ENCODE data around the gene PSMB4. TPM values are rescaled to one million over a fixed set of nuclear protein-coding genes. Genes with fewer than 3 reads are reported as not detected.
A peak's percentile ranks its signal among the peaks of the same experiment; 100 is the strongest.
"Not testable (repeated sequence)": the region's sequence is repeated elsewhere in the genome, so short reads cannot be mapped to it uniquely, and the experiment has no call there.

PSMB4 gene
- polyA plus RNA-seq, 1 experiment: 483 TPM

DNA sequence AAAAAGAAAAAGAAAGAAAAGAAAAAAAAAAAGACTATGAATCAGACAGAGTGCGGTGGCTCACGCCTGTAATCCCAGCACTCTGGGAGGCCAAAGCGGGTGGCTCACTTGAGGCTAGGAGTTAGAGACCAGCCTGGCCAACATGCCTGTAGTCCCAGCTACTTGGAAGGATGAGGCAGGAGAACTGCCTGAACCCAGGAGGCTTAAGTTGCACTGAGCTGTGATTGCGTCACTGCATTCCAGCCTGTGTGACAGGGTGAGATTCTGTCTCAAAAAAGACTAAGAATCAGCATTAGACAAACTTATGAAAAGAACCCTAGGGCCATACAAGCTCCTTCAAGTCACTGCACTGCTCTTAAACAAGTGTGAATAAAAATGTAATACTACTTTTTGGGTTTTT is 16.9 kb downstream of the PSMB4 start:
- CTCF ChIA-PET: interaction anchor here (0.9 to 1.4 kb wide), 4 partner anchors 28 to 178 kb away, joined by 3 to 5 read pairs (median 4); no protein-coding TSS in a partner anchor
- TF ChIP-seq, protein P1, sequence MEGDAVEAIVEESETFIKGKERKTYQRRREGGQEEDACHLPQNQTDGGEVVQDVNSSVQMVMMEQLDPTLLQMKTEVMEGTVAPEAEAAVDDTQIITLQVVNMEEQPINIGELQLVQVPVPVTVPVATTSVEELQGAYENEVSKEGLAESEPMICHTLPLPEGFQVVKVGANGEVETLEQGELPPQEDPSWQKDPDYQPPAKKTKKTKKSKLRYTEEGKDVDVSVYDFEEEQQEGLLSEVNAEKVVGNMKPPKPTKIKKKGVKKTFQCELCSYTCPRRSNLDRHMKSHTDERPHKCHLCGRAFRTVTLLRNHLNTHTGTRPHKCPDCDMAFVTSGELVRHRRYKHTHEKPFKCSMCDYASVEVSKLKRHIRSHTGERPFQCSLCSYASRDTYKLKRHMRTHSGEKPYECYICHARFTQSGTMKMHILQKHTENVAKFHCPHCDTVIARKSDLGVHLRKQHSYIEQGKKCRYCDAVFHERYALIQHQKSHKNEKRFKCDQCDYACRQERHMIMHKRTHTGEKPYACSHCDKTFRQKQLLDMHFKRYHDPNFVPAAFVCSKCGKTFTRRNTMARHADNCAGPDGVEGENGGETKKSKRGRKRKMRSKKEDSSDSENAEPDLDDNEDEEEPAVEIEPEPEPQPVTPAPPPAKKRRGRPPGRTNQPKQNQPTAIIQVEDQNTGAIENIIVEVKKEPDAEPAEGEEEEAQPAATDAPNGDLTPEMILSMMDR (IDR thresholded peaks at IDR 0.05; ENCODE audit: low read depth, low read length): no peak
- POLR2A ChIA-PET: interaction anchor here (0.6 to 1.3 kb wide), 4 partner anchors 13 to 133 kb away, joined by 3 to 7 read pairs (median 4); partner anchors contain the start of gene PSMB4
- Histone ChIP-seq H3K27me3 (ENCODE audit: control insufficient read depth, insufficient read depth, low read length) (no peaks in the 10 kb centered on the region), H3K4me3 (ENCODE audit: low read depth, low read length) (no peak overlapping the region), H3K9me3 (ENCODE audit: control insufficient read depth, insufficient read depth, low read length) (no peaks in the 10 kb centered on the region), H3K27ac (ENCODE audit: low read depth, low read length) (peak overlapping the region; percentile 11)
- DNase-seq (ENCODE audit: low read depth, low spot score): peak; percentile 46

DNA sequence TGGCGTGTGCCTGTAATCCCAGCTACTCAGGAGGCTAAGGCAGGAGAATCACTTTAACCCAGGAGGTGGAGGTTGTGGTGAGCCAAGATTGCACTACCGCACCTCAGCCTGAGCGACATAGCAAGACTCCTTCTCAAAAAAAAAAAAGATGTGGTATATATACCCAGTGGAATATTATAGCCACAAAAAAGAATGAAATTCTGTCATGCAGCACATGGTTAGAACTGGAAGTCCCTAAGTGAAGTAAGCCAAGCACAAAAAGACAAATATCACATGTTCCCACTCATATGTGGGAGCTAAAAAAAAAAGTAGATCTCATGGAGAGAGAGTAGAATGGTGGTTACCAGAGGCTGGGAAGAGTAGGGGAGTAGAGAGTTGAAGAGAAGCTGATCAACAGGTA is 18.7 kb downstream of the PSMB4 start:
- ChIA-PET CTCF (interaction anchor here (1.7 kb wide), 1 partner anchor 77 kb away, joined by 5 read pairs; no protein-coding TSS in a partner anchor), POLR2A (interaction anchor here (0.7 kb wide), 2 partner anchors 18 to 46 kb away, joined by 3 read pairs; no protein-coding TSS in a partner anchor)
- TF ChIP-seq, protein P1 (IDR thresholded peaks at IDR 0.05; ENCODE audit: low read depth, low read length): no peak
- no peaks in the 10 kb centered on the region for H3K9me3 ChIP-seq (ENCODE audit: control insufficient read depth, insufficient read depth, low read length)
- DNase-seq (ENCODE audit: low read depth, low spot score): no peak
- no peaks in the 10 kb centered on the region for H3K27me3 ChIP-seq (ENCODE audit: control insufficient read depth, insufficient read depth, low read length)
- no peak overlapping the region for H3K4me3 ChIP-seq (ENCODE audit: low read depth, low read length)
- no peak overlapping the region for H3K27ac ChIP-seq (ENCODE audit: low read depth, low read length)

DNA sequence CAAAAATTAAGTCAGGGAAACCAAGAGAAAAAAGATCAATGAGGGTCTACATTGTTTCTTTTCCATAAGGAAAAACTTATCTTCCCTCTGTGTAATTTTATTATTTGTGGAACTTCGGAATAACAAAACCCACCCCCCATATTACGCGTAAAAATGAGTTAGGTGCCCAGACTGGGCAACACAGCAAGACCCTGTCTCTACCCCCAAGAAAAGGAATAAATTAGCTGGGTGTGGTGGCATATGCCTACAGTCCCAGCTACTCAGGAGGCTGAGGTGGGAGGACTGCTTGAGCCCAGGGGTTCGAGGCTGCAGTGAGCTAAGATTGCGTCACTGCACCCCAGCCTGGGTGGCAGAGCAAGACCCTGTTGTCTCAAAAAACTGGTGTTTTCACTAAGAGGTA is 20.4 kb downstream of the PSMB4 start:
- Histone ChIP-seq H3K9me3 (ENCODE audit: control insufficient read depth, insufficient read depth, low read length) (no peaks in the 10 kb centered on the region), H3K4me3 (ENCODE audit: low read depth, low read length) (no peak overlapping the region), H3K27me3 (ENCODE audit: control insufficient read depth, insufficient read depth, low read length) (no peaks in the 10 kb centered on the region), H3K27ac (ENCODE audit: low read depth, low read length) (no peak overlapping the region)
- no peak for DNase-seq (ENCODE audit: low read depth, low spot score)
- TF ChIP-seq, protein P1 (IDR thresholded peaks at IDR 0.05; ENCODE audit: low read depth, low read length): no peak
- POLR2A ChIA-PET: no interaction called here
- CTCF ChIA-PET: interaction anchor here (0.6 kb wide), 1 partner anchor 69 kb away, joined by 4 read pairs; no protein-coding TSS in a partner anchor

DNA sequence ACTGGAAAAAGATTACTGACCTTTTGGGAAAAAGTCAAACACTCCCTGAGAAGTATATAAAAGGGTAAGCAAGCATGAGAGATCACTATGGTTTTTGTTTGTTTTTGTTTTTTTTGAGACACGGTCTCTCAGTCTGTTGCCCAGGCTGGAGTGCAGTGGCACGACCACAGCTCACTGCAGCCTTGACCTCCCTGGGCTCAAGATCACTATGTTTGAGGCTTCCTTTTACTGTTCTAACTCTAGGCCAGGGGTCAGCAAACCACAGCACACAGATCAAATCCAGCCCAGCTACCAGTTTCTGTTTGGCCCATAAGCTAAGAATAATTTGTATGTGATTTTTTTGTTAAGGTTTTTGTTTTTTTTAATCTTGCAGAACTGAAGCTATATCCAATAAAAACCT is 25.7 kb downstream of the PSMB4 start:
- ChIA-PET POLR2A (no interaction called here), CTCF (no interaction called here)
- DNase-seq (ENCODE audit: low read depth, low spot score): no peak
- no peaks in the 10 kb centered on the region for H3K9me3 ChIP-seq (ENCODE audit: control insufficient read depth, insufficient read depth, low read length)
- H3K27me3 ChIP-seq (ENCODE audit: control insufficient read depth, insufficient read depth, low read length): no peaks in the 10 kb centered on the region
- no peak overlapping the region for H3K27ac ChIP-seq (ENCODE audit: low read depth, low read length)
- TF ChIP-seq, protein P1 (IDR thresholded peaks at IDR 0.05; ENCODE audit: low read depth, low read length): no peak
- H3K4me3 ChIP-seq (ENCODE audit: low read depth, low read length): no peak overlapping the region

DNA sequence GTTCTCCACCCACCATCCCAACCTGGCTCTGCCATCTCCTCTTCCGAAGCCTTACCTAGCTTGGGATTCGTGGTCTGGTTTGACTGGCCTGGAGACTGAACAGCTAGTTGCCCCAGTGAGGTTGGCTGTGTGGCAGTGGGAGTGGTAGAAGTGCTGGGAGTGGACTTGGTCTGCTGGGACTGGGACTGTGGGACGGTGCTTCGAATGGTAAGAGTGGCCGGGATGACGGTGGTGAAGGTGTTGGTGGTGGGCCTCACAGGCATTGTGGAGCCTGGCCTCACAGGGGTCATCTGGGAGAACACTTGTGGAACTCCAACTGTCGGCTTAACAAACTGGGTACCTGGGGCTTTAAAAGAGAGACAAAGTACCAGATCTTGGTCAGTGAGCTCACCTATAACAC is 28.7 kb downstream of the PSMB4 start:
- ChIA-PET POLR2A (no interaction called here), CTCF (interaction anchor here (0.6 to 1.3 kb wide), 2 partner anchors 307 to 521 kb away, joined by 3 to 4 read pairs; no protein-coding TSS in a partner anchor)
- no peaks in the 10 kb centered on the region for H3K9me3 ChIP-seq (ENCODE audit: control insufficient read depth, insufficient read depth, low read length)
- DNase-seq (ENCODE audit: low read depth, low spot score): no peak
- no peak overlapping the region for H3K27ac ChIP-seq (ENCODE audit: low read depth, low read length)
- no peaks in the 10 kb centered on the region for H3K27me3 ChIP-seq (ENCODE audit: control insufficient read depth, insufficient read depth, low read length)
- H3K4me3 ChIP-seq (ENCODE audit: low read depth, low read length): no peak overlapping the region
- TF ChIP-seq, protein P1 (IDR thresholded peaks at IDR 0.05; ENCODE audit: low read depth, low read length): no peak

DNA sequence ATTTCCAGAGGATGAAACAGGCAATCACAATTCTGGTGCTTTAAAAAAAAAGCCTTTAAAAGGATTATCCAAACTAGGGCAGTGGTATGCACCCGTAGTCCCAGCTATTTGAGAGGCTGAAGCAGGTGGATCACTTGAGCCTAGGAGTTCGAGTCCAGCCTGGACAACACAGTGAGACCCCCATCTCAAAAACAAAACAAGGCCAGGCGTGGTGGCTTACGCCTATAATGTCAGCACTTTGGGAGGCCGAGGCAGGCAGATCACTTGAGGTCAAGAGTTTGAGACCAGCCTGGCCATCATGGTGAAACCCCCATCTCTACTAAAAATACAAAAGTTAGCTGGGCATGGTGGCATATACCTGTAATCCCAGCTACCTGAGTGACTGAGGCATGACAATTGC is 34.5 kb downstream of the PSMB4 start:
- POLR2A ChIA-PET; DNase-seq (ENCODE audit: low read depth, low spot score); H3K4me3 ChIP-seq (ENCODE audit: low read depth, low read length); H3K27me3 ChIP-seq (ENCODE audit: control insufficient read depth, insufficient read depth, low read length); H3K27ac ChIP-seq (ENCODE audit: low read depth, low read length); H3K9me3 ChIP-seq (ENCODE audit: control insufficient read depth, insufficient read depth, low read length): not testable (repeated sequence)
- CTCF ChIA-PET: interaction anchor here (1.2 to 2.2 kb wide), 3 partner anchors 10 to 94 kb away, joined by 3 to 8 read pairs (median 4); no protein-coding TSS in a partner anchor
